KMS-11 (cell line): ENCODE measurements around the gene HPGD.

Experiments used
- H2AFZ ChIP-seq: fragments of 200-600 bp; sonication (generic); 2 replicates; pipeline ENCODE4 v1.6.1; 2016; ENCODE audit warnings: antibody characterized with exemption, mixed run types, low read depth
- H3K27ac ChIP-seq: fragments of 200-600 bp; sonication (generic); 2 replicates; pipeline ENCODE4 v1.6.1; 2016; ENCODE audit warnings: mild to moderate bottlenecking, mixed run types
- H3K27me3 ChIP-seq: fragments of 200-600 bp; sonication (generic); 2 replicates; pipeline ENCODE4 v1.6.1; 2017; ENCODE audit warnings: mild to moderate bottlenecking, low read depth, mixed run types, moderate library complexity; ENCODE audit not compliant: insufficient read depth
- H3K36me3 ChIP-seq: fragments of 200-600 bp; sonication (generic); 2 replicates; pipeline ENCODE4 v1.6.1; 2017; ENCODE audit warnings: mild to moderate bottlenecking, mixed run types; ENCODE audit not compliant: insufficient read depth
- H3K4me1 ChIP-seq: fragments of 200-600 bp; sonication (generic); 2 replicates; pipeline ENCODE4 v1.6.1; 2016; ENCODE audit warnings: mild to moderate bottlenecking, low read depth, mixed run types; ENCODE audit not compliant: poor library complexity, severe bottlenecking
- H3K4me2 ChIP-seq: fragments of 200-600 bp; sonication (generic); 2 replicates; pipeline ENCODE4 v1.7.0; 2016; ENCODE audit warnings: mild to moderate bottlenecking, mixed run types
- H3K4me3 ChIP-seq: fragments of 200-600 bp; sonication (generic); IDR thresholded peaks from 2 replicates; pipeline ENCODE4 v1.6.1; 2017; ENCODE audit warnings: low read depth, low read length, mixed read lengths; ENCODE audit not compliant: insufficient read depth
- H3K79me2 ChIP-seq: fragments of 200-600 bp; sonication (generic); 2 replicates; pipeline ENCODE4 v1.6.1; 2016; ENCODE audit warnings: low read depth, mixed run types; ENCODE audit not compliant: insufficient read depth
- H3K9ac ChIP-seq: fragments of 200-600 bp; sonication (generic); 2 replicates; pipeline ENCODE4 v1.6.1; 2016; ENCODE audit warnings: mild to moderate bottlenecking, mixed run types
- H4K20me1 ChIP-seq: fragments of 200-600 bp; sonication (generic); 2 replicates; pipeline ENCODE4 v1.6.1; 2016; ENCODE audit warnings: mild to moderate bottlenecking, mixed run types; ENCODE audit not compliant: insufficient read depth
- TF ChIP-seq, protein P1 (sequence below): fragments of 200-600 bp; sonication (generic); conservative IDR thresholded peaks from 2 replicates; pipeline ENCODE4 v1.6.1; 2017; ENCODE audit warnings: low read depth, mild to moderate bottlenecking, antibody characterized with exemption, low read length, moderate library complexity, mixed read lengths

HPGD gene

DNA sequence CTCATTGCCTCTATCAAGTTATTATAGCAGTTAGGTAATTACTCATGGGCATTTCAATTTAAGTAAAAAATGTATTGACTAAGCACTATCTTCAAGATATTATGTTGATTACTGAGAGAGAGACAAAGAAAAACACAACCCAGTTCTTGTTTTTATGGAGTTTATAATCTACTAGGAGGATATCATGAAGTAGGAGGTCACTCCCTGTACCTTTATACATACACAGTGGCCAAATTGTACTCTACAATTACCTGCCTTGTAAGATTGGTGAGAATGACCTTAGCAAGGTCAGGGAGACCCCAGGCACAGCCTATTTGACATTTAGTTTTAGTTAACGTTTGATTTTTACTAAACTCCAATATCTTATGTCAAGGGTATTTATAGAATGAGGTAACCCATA, 5.5 kb downstream of the HPGD start:
- peaks cover 6% of the 10 kb centered on the region for H3K4me1 ChIP-seq
- no peak overlapping the region for H3K4me2 ChIP-seq
- no peaks in the 10 kb centered on the region for H4K20me1 ChIP-seq
- H3K27ac ChIP-seq, result no peak overlapping the region
- H3K36me3 ChIP-seq, result no peaks in the 10 kb centered on the region
- TF ChIP-seq, protein P1, sequence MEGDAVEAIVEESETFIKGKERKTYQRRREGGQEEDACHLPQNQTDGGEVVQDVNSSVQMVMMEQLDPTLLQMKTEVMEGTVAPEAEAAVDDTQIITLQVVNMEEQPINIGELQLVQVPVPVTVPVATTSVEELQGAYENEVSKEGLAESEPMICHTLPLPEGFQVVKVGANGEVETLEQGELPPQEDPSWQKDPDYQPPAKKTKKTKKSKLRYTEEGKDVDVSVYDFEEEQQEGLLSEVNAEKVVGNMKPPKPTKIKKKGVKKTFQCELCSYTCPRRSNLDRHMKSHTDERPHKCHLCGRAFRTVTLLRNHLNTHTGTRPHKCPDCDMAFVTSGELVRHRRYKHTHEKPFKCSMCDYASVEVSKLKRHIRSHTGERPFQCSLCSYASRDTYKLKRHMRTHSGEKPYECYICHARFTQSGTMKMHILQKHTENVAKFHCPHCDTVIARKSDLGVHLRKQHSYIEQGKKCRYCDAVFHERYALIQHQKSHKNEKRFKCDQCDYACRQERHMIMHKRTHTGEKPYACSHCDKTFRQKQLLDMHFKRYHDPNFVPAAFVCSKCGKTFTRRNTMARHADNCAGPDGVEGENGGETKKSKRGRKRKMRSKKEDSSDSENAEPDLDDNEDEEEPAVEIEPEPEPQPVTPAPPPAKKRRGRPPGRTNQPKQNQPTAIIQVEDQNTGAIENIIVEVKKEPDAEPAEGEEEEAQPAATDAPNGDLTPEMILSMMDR, result no peak
- no peaks in the 10 kb centered on the region for H3K27me3 ChIP-seq
- no peak overlapping the region for H2AFZ ChIP-seq
- no peak overlapping the region for H3K9ac ChIP-seq
- no peaks in the 10 kb centered on the region for H3K79me2 ChIP-seq
- no peak overlapping the region for H3K4me3 ChIP-seq

GRCh38 chr4:174516345-174516744, 5.9 kb downstream of the HPGD start:
- Histone ChIP-seq H3K36me3 (no peaks in the 10 kb centered on the region), H3K27ac (no peak overlapping the region), H2AFZ (no peak overlapping the region), H4K20me1 (no peaks in the 10 kb centered on the region), H3K9ac (no peak overlapping the region), H3K4me2 (no peak overlapping the region), H3K4me1 (peaks cover 2% of the 10 kb centered on the region), H3K27me3 (no peaks in the 10 kb centered on the region), H3K79me2 (no peaks in the 10 kb centered on the region), H3K4me3 (no peak overlapping the region)
- TF ChIP-seq, protein P1, result no peak

GRCh38 chr4:174512745-174513144, 9.5 kb downstream of the HPGD start:
- TF ChIP-seq, protein P1, result no peak
- Histone ChIP-seq H3K36me3 (no peaks in the 10 kb centered on the region), H3K4me1 (no peaks in the 10 kb centered on the region), H3K9ac (no peak overlapping the region), H2AFZ (no peak overlapping the region), H3K4me3 (no peak overlapping the region), H4K20me1 (no peaks in the 10 kb centered on the region), H3K79me2 (no peaks in the 10 kb centered on the region), H3K27ac (no peak overlapping the region), H3K4me2 (no peak overlapping the region), H3K27me3 (no peaks in the 10 kb centered on the region)

GRCh38 chr4:174505892-174506291, 16.4 kb downstream of the HPGD start:
- no peaks in the 10 kb centered on the region for H3K36me3 ChIP-seq
- H4K20me1 ChIP-seq, result no peaks in the 10 kb centered on the region
- no peak overlapping the region for H3K27ac ChIP-seq
- TF ChIP-seq, protein P1, result no peak
- no peak overlapping the region for H2AFZ ChIP-seq
- no peaks in the 10 kb centered on the region for H3K27me3 ChIP-seq
- H3K4me3 ChIP-seq, result no peak overlapping the region
- no peak overlapping the region for H3K9ac ChIP-seq
- H3K79me2 ChIP-seq, result no peaks in the 10 kb centered on the region
- no peaks in the 10 kb centered on the region for H3K4me1 ChIP-seq
- no peak overlapping the region for H3K4me2 ChIP-seq
